Smooth muscle cell (in vitro differentiated cells): Measurements from ENCODE around the gene ARFGEF2. TPM values are rescaled to one million over a fixed set of nuclear protein-coding genes. Genes with fewer than 3 reads are reported as not detected.

Source experiments
- DNase-seq: peaks from one replicate; lab custom pipeline; 2025; ENCODE audit not compliant: unreplicated experiment; lab: John Stamatoyannopoulos, UW
- H2AFZ ChIP-seq: fragments of 200-600 bp; sonication (generic); 2 replicates; pipeline ENCODE4 v1.6.0; 2016; ENCODE audit warnings: antibody characterized with exemption, low read depth, mild to moderate bottlenecking
- H3F3A ChIP-seq: fragments of 200-600 bp; sonication (generic); 2 replicates; pipeline ENCODE4 v1.6.0; 2017; ENCODE audit warnings: antibody characterized with exemption, low read depth
- H3K27ac ChIP-seq: fragments of 200-600 bp; sonication (generic); 2 replicates; pipeline ENCODE4 v1.5.1; 2016; ENCODE audit warnings: low read depth, mild to moderate bottlenecking
- H3K27me3 ChIP-seq: fragments of 200-600 bp; sonication (generic); 2 replicates; pipeline ENCODE4 v1.6.1; 2016; ENCODE audit warnings: low read depth, mild to moderate bottlenecking
- H3K36me3 ChIP-seq: fragments of 200-600 bp; sonication (generic); 2 replicates; pipeline ENCODE4 v1.5.1; 2016; ENCODE audit warnings: low read depth
- H3K4me1 ChIP-seq: fragments of 200-600 bp; sonication (generic); 2 replicates; pipeline ENCODE4 v1.5.1; 2016; ENCODE audit warnings: low read depth
- H3K4me2 ChIP-seq: fragments of 200-600 bp; sonication (generic); 2 replicates; pipeline ENCODE4 v1.6.0; 2016; ENCODE audit warnings: mild to moderate bottlenecking
- H3K4me3 ChIP-seq: fragments of 200-600 bp; sonication (generic); 2 replicates; pipeline ENCODE4 v1.5.1; 2016; ENCODE audit warnings: mild to moderate bottlenecking
- H3K79me2 ChIP-seq: fragments of 200-600 bp; sonication (generic); 2 replicates; pipeline ENCODE4 v1.6.0; 2016; ENCODE audit warnings: low read depth, mild to moderate bottlenecking
- H3K9ac ChIP-seq: fragments of 200-600 bp; sonication (generic); 2 replicates; pipeline ENCODE4 v1.6.0; 2016; ENCODE audit warnings: low read depth
- H3K9me3 ChIP-seq: fragments of 200-600 bp; sonication (generic); replicated peaks from 2 replicates; pipeline ENCODE4 v1.5.1; 2016; ENCODE audit warnings: low read depth
- H4K20me1 ChIP-seq: fragments of 200-600 bp; sonication (generic); 2 replicates; pipeline ENCODE4 v1.6.0; 2016; ENCODE audit warnings: low read depth
- CTCF ChIP-seq: fragments of 200-600 bp; sonication (generic); IDR thresholded peaks from 2 replicates; pipeline ENCODE4 v1.5.1; 2017; ENCODE audit warnings: borderline replicate concordance, mild to moderate bottlenecking, antibody characterized with exemption; ENCODE audit not compliant: insufficient read depth, poor library complexity, severe bottlenecking
- WGBS: methylation state at CpG from one replicate; pipeline ENCODE4 v1.1.7; 2016; ENCODE audit warnings: low lambda C conversion rate; 5-methylcytosine and 5-hydroxymethylcytosine counted together
- polyA plus RNA-seq: library from polyadenylated mRNA; unstranded; fragments of >200 nt; fragmentation: Nextera tagmentation; extraction: Ambion mirVana; gene quantifications from 2 replicates; pipeline ENCODE4 v1.2.1, GENCODE V29; 2016
- total RNA-seq: library from RNA; depleted of rRNA; stranded (reverse); fragments of >200 nt; gene quantifications from 2 replicates; pipeline ENCODE4 v1.2.3, GENCODE V29; 2014

The ARFGEF2 gene
- total and polyA plus RNA-seq, 2 experiments from 2014 or later, result 6.5 to 29.6 TPM

DNA sequence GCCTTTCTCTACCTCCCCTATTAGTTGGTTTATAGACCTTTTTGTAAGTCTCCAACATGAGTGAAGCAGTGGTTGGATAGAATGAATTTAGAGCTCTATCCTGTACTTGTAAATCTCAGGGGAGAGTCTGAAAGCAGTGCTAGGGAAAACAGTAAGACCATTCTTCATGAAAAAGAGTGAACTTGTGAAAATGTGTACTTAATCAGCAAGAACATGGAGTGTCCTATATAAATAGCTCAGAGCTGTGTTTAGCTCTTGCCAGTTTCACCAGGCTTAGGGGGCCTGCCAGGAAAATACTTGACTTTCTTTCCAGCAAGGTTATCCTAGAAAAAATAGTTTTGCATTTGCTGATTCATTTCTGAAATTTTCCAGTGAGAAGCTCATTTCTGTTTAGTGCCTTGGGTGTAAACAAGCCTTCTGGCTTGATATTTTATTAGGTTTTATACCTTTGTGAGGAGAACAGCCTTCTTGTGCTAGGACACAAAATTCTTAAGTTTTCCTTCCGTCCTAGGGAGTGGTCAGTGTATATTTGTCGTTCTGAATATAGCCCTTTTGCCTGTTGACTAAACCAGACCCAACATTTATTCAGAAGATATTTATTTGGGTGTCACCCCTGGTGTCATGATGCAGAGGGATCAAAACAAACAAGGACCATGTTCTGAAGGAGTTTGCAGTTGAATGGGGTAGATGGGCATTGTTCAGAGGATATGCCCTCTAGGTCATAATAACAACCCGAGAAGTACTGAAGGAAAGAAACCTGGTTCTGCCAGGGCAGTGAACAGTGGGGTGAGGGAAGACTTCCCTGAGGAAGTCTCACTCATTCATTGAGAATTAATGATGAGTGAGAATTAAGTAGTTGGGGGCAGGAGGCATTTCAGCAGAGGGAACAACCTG is 7.6 kb downstream of the ARFGEF2 start:
- Histone ChIP-seq H4K20me1 (peaks cover 95% of the 10 kb centered on the region), H3K27me3 (no peaks in the 10 kb centered on the region), H3K36me3 (no peaks in the 10 kb centered on the region), H3K9ac (no peak overlapping the region), H3K27ac (peak overlapping the region; percentile 30), H3K79me2 (peaks cover 93% of the 10 kb centered on the region), H3K4me1 (no peaks in the 10 kb centered on the region), H3K9me3 (no peaks in the 10 kb centered on the region), H3F3A (no peaks in the 10 kb centered on the region), H2AFZ (no peak overlapping the region), H3K4me3 (no peak overlapping the region), H3K4me2 (peak overlapping the region; percentile 26)
- no peak for TF ChIP-seq CTCF
- WGBS, result 91% methylated on average over 3 of the region's 3 CpGs
- DNase-seq, result no peak

DNA sequence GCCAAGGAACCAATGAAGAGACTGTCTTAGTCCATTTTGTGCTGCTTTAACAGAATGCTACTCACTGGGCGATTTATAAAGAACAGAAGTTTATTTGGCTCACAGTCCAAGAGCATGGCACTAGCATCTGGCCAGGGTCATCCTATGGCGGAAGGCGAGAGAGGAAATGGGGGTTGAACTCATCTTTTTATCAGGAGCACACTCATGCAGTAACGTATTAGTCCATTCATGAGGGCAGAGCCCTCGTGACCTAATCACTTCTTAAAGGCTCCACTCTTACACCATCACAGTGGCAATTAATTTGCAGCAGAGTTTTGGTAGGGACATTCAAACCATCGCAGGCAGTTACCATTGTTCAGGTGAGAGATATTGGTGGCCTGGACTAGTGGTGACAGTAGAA is 8.5 kb downstream of the ARFGEF2 start:
- no peak for DNase-seq
- no peaks in the 10 kb centered on the region for H3K36me3 ChIP-seq
- H3K4me2 ChIP-seq, result no peak overlapping the region
- H3K4me3 ChIP-seq, result no peak overlapping the region
- H3K9me3 ChIP-seq, result no peaks in the 10 kb centered on the region
- H3K79me2 ChIP-seq, result peaks cover 93% of the 10 kb centered on the region
- H2AFZ ChIP-seq, result no peak overlapping the region
- no peak overlapping the region for H3K27ac ChIP-seq
- no peak for TF ChIP-seq CTCF
- no peaks in the 10 kb centered on the region for H3K4me1 ChIP-seq
- no peak overlapping the region for H3K9ac ChIP-seq
- no peaks in the 10 kb centered on the region for H3F3A ChIP-seq
- H3K27me3 ChIP-seq, result no peaks in the 10 kb centered on the region
- H4K20me1 ChIP-seq, result peaks cover 95% of the 10 kb centered on the region
- WGBS, result 74% methylated on average over 6 of the region's 6 CpGs

DNA sequence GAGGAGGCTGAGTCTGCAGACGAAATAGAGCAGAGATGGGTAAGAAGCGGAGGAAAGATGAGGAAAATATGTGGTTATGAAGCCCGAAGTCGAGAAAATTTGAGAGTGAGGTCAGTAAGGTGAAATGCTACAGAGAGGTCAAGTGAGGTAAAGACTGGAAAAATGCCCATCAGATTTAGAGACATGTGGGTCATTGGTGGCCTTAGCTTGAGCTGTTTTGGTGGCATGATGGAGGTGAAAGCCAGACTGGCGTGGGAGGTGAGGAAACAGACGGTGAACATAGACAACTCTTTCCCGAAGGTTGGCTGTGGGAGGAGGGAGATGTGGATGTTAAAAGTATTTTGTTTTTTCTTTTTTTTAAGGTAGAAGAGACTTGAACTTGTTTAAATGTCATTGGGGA is 9.4 kb downstream of the ARFGEF2 start:
- H2AFZ ChIP-seq, result no peak overlapping the region
- peaks cover 84% of the 10 kb centered on the region for H3K79me2 ChIP-seq
- no peaks in the 10 kb centered on the region for H3K27me3 ChIP-seq
- H3K4me3 ChIP-seq, result no peak overlapping the region
- H3K4me2 ChIP-seq, result no peak overlapping the region
- no peak for TF ChIP-seq CTCF
- no peaks in the 10 kb centered on the region for H3K9me3 ChIP-seq
- H3K9ac ChIP-seq, result no peak overlapping the region
- peaks cover 86% of the 10 kb centered on the region for H4K20me1 ChIP-seq
- H3F3A ChIP-seq, result no peaks in the 10 kb centered on the region
- WGBS, result 93% methylated on average over 7 of the region's 7 CpGs
- DNase-seq, result no peak
- H3K27ac ChIP-seq, result no peak overlapping the region
- H3K36me3 ChIP-seq, result no peaks in the 10 kb centered on the region
- H3K4me1 ChIP-seq, result no peaks in the 10 kb centered on the region
